PFSK-1 (cell line): Measurements from ENCODE around the gene GUCY1B1.

Source experiments
- POLR2AphosphoS5 ChIP-seq: IDR thresholded peaks from 2 replicates; pipeline ENCODE4 v1.6.1; 2012; ENCODE audit warnings: low read depth, mild to moderate bottlenecking, control low read depth, low read length, moderate library complexity
- SIN3A ChIP-seq: IDR thresholded peaks from 2 replicates; pipeline ENCODE4 v1.6.1; 2012; ENCODE audit warnings: mild to moderate bottlenecking, low read length, moderate library complexity, borderline replicate concordance; ENCODE audit not compliant: insufficient read depth
- TF ChIP-seq, protein P1 (sequence below), 2 experiments: IDR thresholded peaks; 2 replicates each; pipeline versions ENCODE4 v1.6.1 to v1.8.0; 2011 to 2012; ENCODE audit warnings: low read depth in 2 of 2, low read length in 2 of 2, control low read depth in 1 of 2, inconsistent platforms in 1 of 2, mild to moderate bottlenecking in 1 of 2, moderate library complexity in 1 of 2; ENCODE audit not compliant: insufficient read depth in 1 of 2

DNA sequence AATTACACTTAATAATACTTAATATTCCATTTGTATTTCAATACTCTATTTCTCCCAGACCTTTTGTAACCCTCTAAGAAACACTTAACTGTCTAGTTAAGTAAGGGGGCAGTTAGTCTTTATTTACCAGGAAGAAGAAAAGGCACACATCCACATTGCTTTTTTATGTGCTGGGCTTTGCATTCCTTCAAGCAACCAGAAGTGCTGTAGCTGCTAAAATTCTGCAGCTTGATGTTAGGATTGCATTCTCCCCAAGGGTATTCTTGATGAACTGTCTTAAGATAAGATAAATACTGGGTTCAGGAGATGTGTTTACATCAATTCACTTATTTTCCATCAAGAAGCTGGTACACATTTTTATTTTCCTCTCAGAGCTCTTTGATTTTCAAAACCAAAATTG is 83.3 kb downstream of the GUCY1B1 start:
- no peak for TF ChIP-seq SIN3A
- no peak for TF ChIP-seq POLR2AphosphoS5
- TF ChIP-seq, protein P1, sequence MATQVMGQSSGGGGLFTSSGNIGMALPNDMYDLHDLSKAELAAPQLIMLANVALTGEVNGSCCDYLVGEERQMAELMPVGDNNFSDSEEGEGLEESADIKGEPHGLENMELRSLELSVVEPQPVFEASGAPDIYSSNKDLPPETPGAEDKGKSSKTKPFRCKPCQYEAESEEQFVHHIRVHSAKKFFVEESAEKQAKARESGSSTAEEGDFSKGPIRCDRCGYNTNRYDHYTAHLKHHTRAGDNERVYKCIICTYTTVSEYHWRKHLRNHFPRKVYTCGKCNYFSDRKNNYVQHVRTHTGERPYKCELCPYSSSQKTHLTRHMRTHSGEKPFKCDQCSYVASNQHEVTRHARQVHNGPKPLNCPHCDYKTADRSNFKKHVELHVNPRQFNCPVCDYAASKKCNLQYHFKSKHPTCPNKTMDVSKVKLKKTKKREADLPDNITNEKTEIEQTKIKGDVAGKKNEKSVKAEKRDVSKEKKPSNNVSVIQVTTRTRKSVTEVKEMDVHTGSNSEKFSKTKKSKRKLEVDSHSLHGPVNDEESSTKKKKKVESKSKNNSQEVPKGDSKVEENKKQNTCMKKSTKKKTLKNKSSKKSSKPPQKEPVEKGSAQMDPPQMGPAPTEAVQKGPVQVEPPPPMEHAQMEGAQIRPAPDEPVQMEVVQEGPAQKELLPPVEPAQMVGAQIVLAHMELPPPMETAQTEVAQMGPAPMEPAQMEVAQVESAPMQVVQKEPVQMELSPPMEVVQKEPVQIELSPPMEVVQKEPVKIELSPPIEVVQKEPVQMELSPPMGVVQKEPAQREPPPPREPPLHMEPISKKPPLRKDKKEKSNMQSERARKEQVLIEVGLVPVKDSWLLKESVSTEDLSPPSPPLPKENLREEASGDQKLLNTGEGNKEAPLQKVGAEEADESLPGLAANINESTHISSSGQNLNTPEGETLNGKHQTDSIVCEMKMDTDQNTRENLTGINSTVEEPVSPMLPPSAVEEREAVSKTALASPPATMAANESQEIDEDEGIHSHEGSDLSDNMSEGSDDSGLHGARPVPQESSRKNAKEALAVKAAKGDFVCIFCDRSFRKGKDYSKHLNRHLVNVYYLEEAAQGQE (IDR thresholded peaks at IDR 0.05; ENCODE audit: insufficient read depth in 1 of 2, low read depth in 2 of 2, low read length in 2 of 2) = no peak
